ENCODE measurements around the gene S1PR5. TPM values are rescaled to one million over a fixed set of nuclear protein-coding genes. Genes with fewer than 3 reads are reported as not detected.

S1PR5 gene
- total and polyA plus RNA-seq, 2 of the 8 experiments (the other 6 are each of a cell fraction or from before 2014, with no cell fraction given): 2.4 to 8.6 TPM

DNA sequence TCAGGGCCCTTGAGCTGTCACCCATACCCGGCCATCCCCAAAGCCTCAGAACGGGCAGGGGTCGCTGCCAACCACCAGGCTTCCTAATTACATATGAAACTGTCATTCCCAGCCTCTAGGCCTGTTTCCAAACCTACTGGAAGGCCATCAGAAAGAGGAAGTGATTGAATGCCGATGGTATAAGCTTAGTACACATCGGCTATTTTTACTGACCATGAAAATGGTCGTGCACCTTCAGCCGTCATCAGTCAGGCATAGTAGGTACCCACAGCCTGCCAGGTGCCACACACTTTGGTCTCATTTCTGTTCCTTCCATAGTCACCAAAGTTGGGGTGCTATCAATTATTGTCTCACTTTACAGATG, 38.3 kb upstream of the S1PR5 start (continued):
- no peak for TF ChIP-seq CREB1 (IDR thresholded peaks at IDR 0.05)
- TF ChIP-seq, protein P1, sequence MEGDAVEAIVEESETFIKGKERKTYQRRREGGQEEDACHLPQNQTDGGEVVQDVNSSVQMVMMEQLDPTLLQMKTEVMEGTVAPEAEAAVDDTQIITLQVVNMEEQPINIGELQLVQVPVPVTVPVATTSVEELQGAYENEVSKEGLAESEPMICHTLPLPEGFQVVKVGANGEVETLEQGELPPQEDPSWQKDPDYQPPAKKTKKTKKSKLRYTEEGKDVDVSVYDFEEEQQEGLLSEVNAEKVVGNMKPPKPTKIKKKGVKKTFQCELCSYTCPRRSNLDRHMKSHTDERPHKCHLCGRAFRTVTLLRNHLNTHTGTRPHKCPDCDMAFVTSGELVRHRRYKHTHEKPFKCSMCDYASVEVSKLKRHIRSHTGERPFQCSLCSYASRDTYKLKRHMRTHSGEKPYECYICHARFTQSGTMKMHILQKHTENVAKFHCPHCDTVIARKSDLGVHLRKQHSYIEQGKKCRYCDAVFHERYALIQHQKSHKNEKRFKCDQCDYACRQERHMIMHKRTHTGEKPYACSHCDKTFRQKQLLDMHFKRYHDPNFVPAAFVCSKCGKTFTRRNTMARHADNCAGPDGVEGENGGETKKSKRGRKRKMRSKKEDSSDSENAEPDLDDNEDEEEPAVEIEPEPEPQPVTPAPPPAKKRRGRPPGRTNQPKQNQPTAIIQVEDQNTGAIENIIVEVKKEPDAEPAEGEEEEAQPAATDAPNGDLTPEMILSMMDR (IDR thresholded peaks at IDR 0.05; ENCODE audit: control extremely low read depth in 1 of 3, insufficient read depth in 1 of 3, low read depth in 1 of 3, low read length in 3 of 3): no peak
- TF ChIP-seq HDAC6 (IDR thresholded peaks at IDR 0.05; ENCODE audit: low read depth, low read length): no peak
- TF ChIP-seq RNF2 (IDR thresholded peaks at IDR 0.05; ENCODE audit: borderline replicate concordance, low read depth, low read length, missing control alignments, poor library complexity, severe bottlenecking): no peak
- TF ChIP-seq, protein P2, sequence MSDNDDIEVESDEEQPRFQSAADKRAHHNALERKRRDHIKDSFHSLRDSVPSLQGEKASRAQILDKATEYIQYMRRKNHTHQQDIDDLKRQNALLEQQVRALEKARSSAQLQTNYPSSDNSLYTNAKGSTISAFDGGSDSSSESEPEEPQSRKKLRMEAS (IDR thresholded peaks at IDR 0.05): no peak

Data from H1 (cell line).